Measurements from ENCODE around the gene ASB1.

Gene ASB1

GRCh38 chr2:238422285-238422684 is 4.4 kb upstream of the ASB1 start:
- Histone ChIP-seq H3K36me3 (ENCODE audit: control insufficient read depth in 1 of 2, insufficient read depth in 2 of 2, low read length in 2 of 2) (no peaks in the 10 kb centered on the region), H3K18ac (ENCODE audit: low read length) (no peak overlapping the region), H2AK5ac (ENCODE audit: low read length) (no peak overlapping the region), H3K4me3 (ENCODE audit: low read depth, low read length) (no peak overlapping the region), H3K27me3 (ENCODE audit: insufficient read depth, low read length) (no peaks in the 10 kb centered on the region), H2BK5ac (ENCODE audit: low read depth, low read length, poor library complexity) (no peak overlapping the region), H3K79me1 (ENCODE audit: low read length) (peaks cover 12% of the 10 kb centered on the region), H3K23ac (ENCODE audit: low read length) (no peak overlapping the region), H4K8ac (ENCODE audit: low read depth, low read length) (no peak overlapping the region), H3K79me2 (ENCODE audit: control insufficient read depth, insufficient read depth, low read length, poor library complexity) (peaks cover 6% of the 10 kb centered on the region), H2BK12ac (ENCODE audit: low read length) (no peak overlapping the region), H3K4me2 (ENCODE audit: low read length) (no peak overlapping the region), H3K9me3 (ENCODE audit: insufficient read depth, low read depth, low read length) (no peaks in the 10 kb centered on the region), H2AFZ (ENCODE audit: insufficient read depth, low read length, poor library complexity) (no peak overlapping the region), H4K12ac (ENCODE audit: low read depth, low read length) (no peak overlapping the region), H3K4ac (ENCODE audit: low read depth, low read length) (no peak overlapping the region), H3K4me1 (ENCODE audit: control insufficient read depth in 1 of 2, insufficient read depth in 2 of 2, low read length in 2 of 2) (peaks cover 6 to 8% of the 10 kb centered on the region in 2 experiments), H3K27ac (ENCODE audit: low read depth, low read length) (no peak overlapping the region), H3K14ac (ENCODE audit: low read length) (no peak overlapping the region), H4K91ac (ENCODE audit: low read depth, low read length) (no peak overlapping the region), H3K9ac (ENCODE audit: low read length) (no peak overlapping the region), H2BK120ac (ENCODE audit: insufficient read depth, low read length, poor library complexity) (no peak overlapping the region)
- WGBS (ENCODE audit: extremely low coverage, insufficient coverage, insufficient read length): no CpG with 5 or more reads among the region's 10 CpGs
- no peak for DNase-seq

- no peak overlapping the region for H3K4ac ChIP-seq (ENCODE audit: low read depth, low read length)
- H2AFZ ChIP-seq (ENCODE audit: insufficient read depth, low read length, poor library complexity): no peak overlapping the region
- no peak overlapping the region for H3K9ac ChIP-seq (ENCODE audit: low read length)
- H4K91ac ChIP-seq (ENCODE audit: low read depth, low read length): no peak overlapping the region
- no peak for DNase-seq
- no peak overlapping the region for H3K18ac ChIP-seq (ENCODE audit: low read length)
- no peak overlapping the region for H3K4me3 ChIP-seq (ENCODE audit: low read depth, low read length)
- no peak overlapping the region for H3K27ac ChIP-seq (ENCODE audit: low read depth, low read length)
- no peaks in the 10 kb centered on the region for H3K27me3 ChIP-seq (ENCODE audit: insufficient read depth, low read length)
- H3K4me1 ChIP-seq (ENCODE audit: control insufficient read depth in 1 of 2, insufficient read depth in 2 of 2, low read length in 2 of 2): peaks cover 7 to 14% of the 10 kb centered on the region in 2 experiments
- peaks cover 14% of the 10 kb centered on the region for H3K79me1 ChIP-seq (ENCODE audit: low read length)
- no peak overlapping the region for H2BK120ac ChIP-seq (ENCODE audit: insufficient read depth, low read length, poor library complexity)
- no peaks in the 10 kb centered on the region for H3K36me3 ChIP-seq (ENCODE audit: control insufficient read depth in 1 of 2, insufficient read depth in 2 of 2, low read length in 2 of 2)
- no peak overlapping the region for H2BK5ac ChIP-seq (ENCODE audit: low read depth, low read length, poor library complexity)
- peaks cover 9% of the 10 kb centered on the region for H3K79me2 ChIP-seq (ENCODE audit: control insufficient read depth, insufficient read depth, low read length, poor library complexity)
- no peak overlapping the region for H3K4me2 ChIP-seq (ENCODE audit: low read length)
- H4K12ac ChIP-seq (ENCODE audit: low read depth, low read length): no peak overlapping the region
- no peak overlapping the region for H2AK5ac ChIP-seq (ENCODE audit: low read length)
- H2BK12ac ChIP-seq (ENCODE audit: low read length): no peak overlapping the region
- H4K8ac ChIP-seq (ENCODE audit: low read depth, low read length): no peak overlapping the region
- H3K14ac ChIP-seq (ENCODE audit: low read length): no peak overlapping the region
- H3K9me3 ChIP-seq (ENCODE audit: insufficient read depth, low read depth, low read length): no peaks in the 10 kb centered on the region
- H3K23ac ChIP-seq (ENCODE audit: low read length): no peak overlapping the region
- no CpG with 5 or more reads among the region's 7 CpGs for WGBS (ENCODE audit: extremely low coverage, insufficient coverage, insufficient read length)
Measured at GRCh38 chr2:238422940-238423339, 3.8 kb upstream of the ASB1 start.

DNA sequence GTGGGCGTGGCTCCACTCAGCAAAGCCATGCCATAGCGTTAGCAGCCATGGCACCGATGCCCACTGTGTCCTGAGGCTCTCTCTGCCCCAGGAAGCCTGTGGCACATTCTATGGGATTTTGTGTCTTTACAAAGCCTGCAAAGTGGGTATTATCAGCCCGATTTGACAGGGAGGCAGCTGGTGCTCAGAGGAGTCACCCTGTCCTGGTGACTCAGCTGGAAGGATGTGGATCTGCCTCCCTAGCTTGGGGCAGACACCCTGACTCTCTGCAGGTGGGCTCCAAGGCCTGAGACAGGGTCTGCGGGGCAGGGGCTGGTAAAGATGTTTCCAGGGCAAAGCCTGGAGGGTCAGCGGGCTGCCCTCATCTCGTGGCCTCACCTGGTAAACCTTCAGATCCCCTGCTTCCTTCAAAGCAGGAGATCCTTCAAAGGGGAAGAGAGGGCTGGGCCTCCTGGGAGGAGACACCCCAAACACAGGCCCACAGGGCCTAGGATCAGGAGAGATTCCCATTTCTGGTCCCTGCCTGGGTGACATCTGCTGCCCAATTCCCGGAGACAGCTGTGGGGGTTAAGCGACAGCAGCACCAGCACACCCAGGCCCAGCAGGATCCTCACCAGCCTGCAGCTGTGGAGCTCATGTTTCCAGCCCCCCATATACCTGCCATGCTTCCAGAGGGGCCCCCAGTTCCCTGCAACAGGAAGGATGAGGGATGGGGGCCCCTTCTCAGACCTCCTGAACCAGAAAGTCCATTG is 3.0 kb upstream of the ASB1 start:
- no peak overlapping the region for H3K18ac ChIP-seq (ENCODE audit: low read length)
- H3K4ac ChIP-seq (ENCODE audit: low read depth, low read length): no peak overlapping the region
- H3K9me3 ChIP-seq (ENCODE audit: insufficient read depth, low read depth, low read length): no peaks in the 10 kb centered on the region
- no peak overlapping the region for H3K4me2 ChIP-seq (ENCODE audit: low read length)
- no peak overlapping the region for H3K27ac ChIP-seq (ENCODE audit: low read depth, low read length)
- no peak overlapping the region for H3K4me3 ChIP-seq (ENCODE audit: low read depth, low read length)
- no peak overlapping the region for H3K23ac ChIP-seq (ENCODE audit: low read length)
- H2BK12ac ChIP-seq (ENCODE audit: low read length): no peak overlapping the region
- H3K9ac ChIP-seq (ENCODE audit: low read length): no peak overlapping the region
- no peak overlapping the region for H4K12ac ChIP-seq (ENCODE audit: low read depth, low read length)
- H3K27me3 ChIP-seq (ENCODE audit: insufficient read depth, low read length): no peaks in the 10 kb centered on the region
- peaks cover 14% of the 10 kb centered on the region for H3K79me1 ChIP-seq (ENCODE audit: low read length)
- peaks cover 12% of the 10 kb centered on the region for H3K79me2 ChIP-seq (ENCODE audit: control insufficient read depth, insufficient read depth, low read length, poor library complexity)
- H3K36me3 ChIP-seq (ENCODE audit: control insufficient read depth in 1 of 2, insufficient read depth in 2 of 2, low read length in 2 of 2): no peaks in the 10 kb centered on the region
- H4K91ac ChIP-seq (ENCODE audit: low read depth, low read length): no peak overlapping the region
- no peak overlapping the region for H2BK5ac ChIP-seq (ENCODE audit: low read depth, low read length, poor library complexity)
- WGBS (ENCODE audit: extremely low coverage, insufficient coverage, insufficient read length): no CpG with 5 or more reads among the region's 9 CpGs
- DNase-seq: no peak
- no peak overlapping the region for H3K14ac ChIP-seq (ENCODE audit: low read length)
- no peak overlapping the region for H2AFZ ChIP-seq (ENCODE audit: insufficient read depth, low read length, poor library complexity)
- no peak overlapping the region for H2BK120ac ChIP-seq (ENCODE audit: insufficient read depth, low read length, poor library complexity)
- H2AK5ac ChIP-seq (ENCODE audit: low read length): no peak overlapping the region
- H3K4me1 ChIP-seq (ENCODE audit: control insufficient read depth in 1 of 2, insufficient read depth in 2 of 2, low read length in 2 of 2): peaks cover 9 to 17% of the 10 kb centered on the region in 2 experiments
- H4K8ac ChIP-seq (ENCODE audit: low read depth, low read length): no peak overlapping the region

- no CpG with 5 or more reads among the region's 3 CpGs for WGBS (ENCODE audit: extremely low coverage, insufficient coverage, insufficient read length)
- no peaks in the 10 kb centered on the region for H3K9me3 ChIP-seq (ENCODE audit: insufficient read depth, low read depth, low read length)
- H3K79me2 ChIP-seq (ENCODE audit: control insufficient read depth, insufficient read depth, low read length, poor library complexity): peaks cover 12% of the 10 kb centered on the region
- no peak overlapping the region for H2BK12ac ChIP-seq (ENCODE audit: low read length)
- no peak overlapping the region for H3K14ac ChIP-seq (ENCODE audit: low read length)
- no peak overlapping the region for H4K91ac ChIP-seq (ENCODE audit: low read depth, low read length)
- H4K8ac ChIP-seq (ENCODE audit: low read depth, low read length): no peak overlapping the region
- peaks cover 14% of the 10 kb centered on the region for H3K79me1 ChIP-seq (ENCODE audit: low read length)
- H3K4ac ChIP-seq (ENCODE audit: low read depth, low read length): no peak overlapping the region
- H3K4me2 ChIP-seq (ENCODE audit: low read length): no peak overlapping the region
- H2AK5ac ChIP-seq (ENCODE audit: low read length): no peak overlapping the region
- no peaks in the 10 kb centered on the region for H3K36me3 ChIP-seq (ENCODE audit: control insufficient read depth in 1 of 2, insufficient read depth in 2 of 2, low read length in 2 of 2)
- no peak overlapping the region for H3K23ac ChIP-seq (ENCODE audit: low read length)
- H4K12ac ChIP-seq (ENCODE audit: low read depth, low read length): no peak overlapping the region
- peaks cover 9 to 17% of the 10 kb centered on the region in 2 experiments for H3K4me1 ChIP-seq (ENCODE audit: control insufficient read depth in 1 of 2, insufficient read depth in 2 of 2, low read length in 2 of 2)
- H3K27me3 ChIP-seq (ENCODE audit: insufficient read depth, low read length): no peaks in the 10 kb centered on the region
- no peak overlapping the region for H2BK5ac ChIP-seq (ENCODE audit: low read depth, low read length, poor library complexity)
- H3K18ac ChIP-seq (ENCODE audit: low read length): no peak overlapping the region
- DNase-seq: no peak
- no peak overlapping the region for H2BK120ac ChIP-seq (ENCODE audit: insufficient read depth, low read length, poor library complexity)
- no peak overlapping the region for H2AFZ ChIP-seq (ENCODE audit: insufficient read depth, low read length, poor library complexity)
- H3K27ac ChIP-seq (ENCODE audit: low read depth, low read length): no peak overlapping the region
- H3K4me3 ChIP-seq (ENCODE audit: low read depth, low read length): no peak overlapping the region
- H3K9ac ChIP-seq (ENCODE audit: low read length): no peak overlapping the region
Measured at GRCh38 chr2:238424313-238424700, 2.4 kb upstream of the ASB1 start.

All from trophoblast cell (in vitro differentiated cells and primary cell).